HEK293 (cell line): ENCODE data around the gene CELF4.

Experiments
- BCL11A ChIP-seq: fragments of 450-650 bp; formaldehyde crosslinking; IDR thresholded peaks from 2 replicates; pipeline ENCODE4 v1.5.1; 2016; ENCODE audit warnings: low read depth, missing biosample characterization, missing genetic modification characterization
- TF ChIP-seq, protein P1 (sequence below): fragments of 450-650 bp; formaldehyde crosslinking; IDR thresholded peaks from 2 replicates; pipeline ENCODE4 v1.5.1; 2017; ENCODE audit warnings: missing biosample characterization, mild to moderate bottlenecking, missing genetic modification characterization, moderate library complexity

DNA sequence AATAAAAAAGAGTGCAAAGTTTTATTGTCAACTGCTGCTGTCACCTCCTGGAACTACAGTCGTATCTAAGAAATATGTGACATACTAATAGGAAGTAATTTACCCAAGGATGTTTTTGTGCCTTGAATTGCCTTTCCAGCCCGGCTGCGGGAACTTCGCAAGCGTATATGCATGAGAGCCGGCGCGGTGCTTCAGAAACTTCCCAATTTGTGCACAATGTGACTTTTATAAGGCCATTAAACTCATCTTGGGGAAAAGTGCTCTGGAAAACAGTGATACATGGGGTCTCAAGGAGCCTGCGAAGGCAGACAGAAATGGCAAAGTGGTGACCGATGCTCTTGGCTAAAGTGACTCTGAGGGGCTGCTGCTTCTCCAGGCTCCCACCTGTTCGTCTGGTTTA, 41.7 kb upstream of the CELF4 start:
- TF ChIP-seq, protein P1, sequence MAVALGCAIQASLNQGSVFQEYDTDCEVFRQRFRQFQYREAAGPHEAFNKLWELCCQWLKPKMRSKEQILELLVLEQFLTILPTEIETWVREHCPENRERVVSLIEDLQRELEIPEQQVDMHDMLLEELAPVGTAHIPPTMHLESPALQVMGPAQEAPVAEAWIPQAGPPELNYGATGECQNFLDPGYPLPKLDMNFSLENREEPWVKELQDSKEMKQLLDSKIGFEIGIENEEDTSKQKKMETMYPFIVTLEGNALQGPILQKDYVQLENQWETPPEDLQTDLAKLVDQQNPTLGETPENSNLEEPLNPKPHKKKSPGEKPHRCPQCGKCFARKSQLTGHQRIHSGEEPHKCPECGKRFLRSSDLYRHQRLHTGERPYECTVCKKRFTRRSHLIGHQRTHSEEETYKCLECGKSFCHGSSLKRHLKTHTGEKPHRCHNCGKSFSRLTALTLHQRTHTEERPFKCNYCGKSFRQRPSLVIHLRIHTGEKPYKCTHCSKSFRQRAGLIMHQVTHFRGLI (tag by site-specific recombination): no peak
- no peak for TF ChIP-seq BCL11A (tag by site-specific recombination)
